Urinary bladder (tissue), 4 donors: ENCODE measurements around the gene ALG2. TPM values are rescaled to one million over a fixed set of nuclear protein-coding genes. Genes with fewer than 3 reads are reported as not detected.
"Not testable (repeated sequence)": the region's sequence is repeated elsewhere in the genome, so short reads cannot be mapped to it uniquely, and the experiment has no call there.

Experiments used
- DNase-seq: peaks from one replicate; pipeline ENCODE4 v3.0.0-alpha.2; 2015; ENCODE audit errors: extremely low spot score
- H3K27ac ChIP-seq: one replicate; pipeline ENCODE4 v1.5.1; 2013; ENCODE audit warnings: low read depth, mild to moderate bottlenecking, moderate library complexity
- H3K36me3 ChIP-seq: one replicate; pipeline ENCODE4 v1.6.1; 2013; ENCODE audit warnings: mild to moderate bottlenecking, moderate library complexity; ENCODE audit not compliant: insufficient read depth
- H3K4me1 ChIP-seq: one replicate; pipeline ENCODE4 v1.6.1; 2013; ENCODE audit warnings: mild to moderate bottlenecking, moderate library complexity; ENCODE audit not compliant: insufficient read depth
- H3K4me3 ChIP-seq: one replicate; pipeline ENCODE4 v1.5.1; 2013; ENCODE audit warnings: low read depth, low read length
- WGBS: extraction: QIAGEN DNeasy Blood & Tissue Kit; methylation state at CpG from one replicate; pipeline ENCODE4 v1.1.7; 2013; 5-methylcytosine and 5-hydroxymethylcytosine counted together
- polyA plus RNA-seq: library from polyadenylated mRNA; stranded (reverse); fragments of 200-250 nt; gene quantifications from one replicate; pipeline ENCODE4 v1.2.3, GENCODE V29; 2013
- total RNA-seq: library from RNA; depleted of rRNA; stranded (reverse); fragments of >200 nt; gene quantifications from one replicate; pipeline ENCODE4 v1.2.3, GENCODE V29; 2014
- donor health status: healthy with polysubstance abuse.
- donor health status: healthy.

ALG2 gene
- total and polyA plus RNA-seq, 2 donors: 27.3 to 36.5 TPM

GRCh38 chr9:99253134-99253533, 31.4 kb upstream of the ALG2 start:
- no peak overlapping the region for H3K27ac ChIP-seq
- H3K4me3 ChIP-seq: no peak overlapping the region
- H3K4me1 ChIP-seq: no peaks in the 10 kb centered on the region
- H3K36me3 ChIP-seq: no peaks in the 10 kb centered on the region
- WGBS: 86% methylated on average over 2 of the region's 2 CpGs
- no peak for DNase-seq

GRCh38 chr9:99251157-99251556, 29.4 kb upstream of the ALG2 start:
- Histone ChIP-seq H3K4me3 (no peak overlapping the region), H3K36me3 (no peaks in the 10 kb centered on the region), H3K4me1 (no peaks in the 10 kb centered on the region), H3K27ac (no peak overlapping the region)
- no peak for DNase-seq
- 92% methylated on average over 4 of the region's 4 CpGs for WGBS

- DNase-seq: no peak
- no peak overlapping the region for H3K4me3 ChIP-seq
Observed at GRCh38 chr9:99249619-99250018, 27.9 kb upstream of the ALG2 start.

GRCh38 chr9:99244344-99245260, 22.9 kb upstream of the ALG2 start:
- no peak for DNase-seq
- H3K36me3 ChIP-seq: no peaks in the 10 kb centered on the region
- H3K27ac ChIP-seq: no peak overlapping the region
- H3K4me3 ChIP-seq: no peak overlapping the region
- H3K4me1 ChIP-seq: no peaks in the 10 kb centered on the region
- 81% methylated on average over 3 of the region's 3 CpGs for WGBS

More at GRCh38 chr9:99249619-99250018, 27.9 kb upstream of the ALG2 start:
- no peak overlapping the region for H3K27ac ChIP-seq
- H3K4me1 ChIP-seq: no peaks in the 10 kb centered on the region
- H3K36me3 ChIP-seq: no peaks in the 10 kb centered on the region

- H3K4me1 ChIP-seq: no peaks in the 10 kb centered on the region
- 78% methylated on average over 7 of the region's 7 CpGs for WGBS
- H3K27ac ChIP-seq: no peak overlapping the region
- no peak for DNase-seq
- no peak overlapping the region for H3K4me3 ChIP-seq
- H3K36me3 ChIP-seq: no peaks in the 10 kb centered on the region
Observed at GRCh38 chr9:99241106-99241505, 19.4 kb upstream of the ALG2 start.

GRCh38 chr9:99239341-99240060, 17.8 kb upstream of the ALG2 start:
- WGBS: 62% methylated on average over 6 of the region's 6 CpGs

GRCh38 chr9:99238331-99238730, 16.6 kb upstream of the ALG2 start:
- Histone ChIP-seq H3K27ac (no peak overlapping the region), H3K36me3 (peaks cover 5% of the 10 kb centered on the region), H3K4me3 (no peak overlapping the region), H3K4me1 (no peaks in the 10 kb centered on the region)
- no peak for DNase-seq

More at GRCh38 chr9:99239341-99240060, 17.8 kb upstream of the ALG2 start:
- no peaks in the 10 kb centered on the region for H3K36me3 ChIP-seq
- no peaks in the 10 kb centered on the region for H3K4me1 ChIP-seq
- H3K27ac ChIP-seq: no peak overlapping the region
- no peak for DNase-seq
- no peak overlapping the region for H3K4me3 ChIP-seq

GRCh38 chr9:99237849-99238248, 16.1 kb upstream of the ALG2 start:
- 95% methylated on average over 4 of the region's 4 CpGs for WGBS
- not testable (repeated sequence) for DNase-seq

GRCh38 chr9:99237356-99237755, 15.6 kb upstream of the ALG2 start:
- DNase-seq: no peak
- no peak overlapping the region for H3K27ac ChIP-seq
- no peaks in the 10 kb centered on the region for H3K4me1 ChIP-seq
- no peak overlapping the region for H3K4me3 ChIP-seq
- H3K36me3 ChIP-seq: peaks cover 5% of the 10 kb centered on the region

More at GRCh38 chr9:99237849-99238248, 16.1 kb upstream of the ALG2 start:
- not testable (repeated sequence) for H3K4me3 ChIP-seq, H3K4me1 ChIP-seq, H3K27ac ChIP-seq, H3K36me3 ChIP-seq

- Histone ChIP-seq H3K4me1 (no peaks in the 10 kb centered on the region), H3K27ac (no peak overlapping the region), H3K4me3 (no peak overlapping the region), H3K36me3 (peaks cover 5% of the 10 kb centered on the region)
- no peak for DNase-seq
- 85% methylated on average over 7 of the region's 7 CpGs for WGBS
Observed at GRCh38 chr9:99235926-99236634, 14.3 kb upstream of the ALG2 start.

- H3K4me1 ChIP-seq: no peaks in the 10 kb centered on the region
- DNase-seq: no peak
- H3K4me3 ChIP-seq: no peak overlapping the region
- no peak overlapping the region for H3K27ac ChIP-seq
- peaks cover 5% of the 10 kb centered on the region for H3K36me3 ChIP-seq
Observed at GRCh38 chr9:99235069-99235468, 13.3 kb upstream of the ALG2 start.

GRCh38 chr9:99234618-99235017, 12.9 kb upstream of the ALG2 start:
- Histone ChIP-seq H3K4me1 (no peaks in the 10 kb centered on the region), H3K27ac (no peak overlapping the region), H3K4me3 (no peak overlapping the region), H3K36me3 (peaks cover 5% of the 10 kb centered on the region)
- WGBS: 92% methylated on average over 2 of the region's 2 CpGs
- DNase-seq: no peak

GRCh38 chr9:99231711-99232110, 10.0 kb upstream of the ALG2 start:
- Histone ChIP-seq H3K4me1 (no peaks in the 10 kb centered on the region), H3K36me3 (peaks cover 5% of the 10 kb centered on the region), H3K27ac (no peak overlapping the region), H3K4me3 (no peak overlapping the region)
- no peak for DNase-seq
- WGBS: 89% methylated on average over 2 of the region's 2 CpGs
